Nephron (organoid): Measurements from ENCODE around the gene TXNRD2.

Experiments used
- H3K27ac Mint-ChIP-seq, 3 experiments: 2 replicates each; pipeline ENCODE4 v1.8.0; 2020; ENCODE audit warnings: mixed read lengths in 3 of 3, mild to moderate bottlenecking in 2 of 3, moderate library complexity in 1 of 3
- H3K27me3 Mint-ChIP-seq: 2 replicates; pipeline ENCODE4 v1.8.0; 2021; ENCODE audit warnings: low read depth, mild to moderate bottlenecking, moderate library complexity, mixed read lengths
- H3K36me3 Mint-ChIP-seq: 2 replicates; pipeline ENCODE4 v1.8.0; 2020; ENCODE audit warnings: low read depth, mixed read lengths
- H3K4me1 Mint-ChIP-seq: 2 replicates; pipeline ENCODE4 v1.8.0; 2020; ENCODE audit warnings: mixed read lengths
- H3K4me3 Mint-ChIP-seq, 3 experiments: 2 replicates each; pipeline ENCODE4 v1.8.0; 2020; ENCODE audit warnings: mild to moderate bottlenecking in 3 of 3, mixed read lengths in 3 of 3, moderate library complexity in 2 of 3
- H3K9me3 Mint-ChIP-seq: 2 replicates; pipeline ENCODE4 v1.8.0; 2020; ENCODE audit warnings: mixed read lengths
- TF ChIP-seq, protein P1 (sequence below), 3 experiments: fragments of 200-600 bp; sonication (generic); IDR thresholded peaks; one replicate each; pipeline ENCODE4 v1.5.0; 2021; ENCODE audit warnings: antibody characterized with exemption in 3 of 3; ENCODE audit not compliant: unreplicated experiment in 3 of 3

The TXNRD2 gene

DNA sequence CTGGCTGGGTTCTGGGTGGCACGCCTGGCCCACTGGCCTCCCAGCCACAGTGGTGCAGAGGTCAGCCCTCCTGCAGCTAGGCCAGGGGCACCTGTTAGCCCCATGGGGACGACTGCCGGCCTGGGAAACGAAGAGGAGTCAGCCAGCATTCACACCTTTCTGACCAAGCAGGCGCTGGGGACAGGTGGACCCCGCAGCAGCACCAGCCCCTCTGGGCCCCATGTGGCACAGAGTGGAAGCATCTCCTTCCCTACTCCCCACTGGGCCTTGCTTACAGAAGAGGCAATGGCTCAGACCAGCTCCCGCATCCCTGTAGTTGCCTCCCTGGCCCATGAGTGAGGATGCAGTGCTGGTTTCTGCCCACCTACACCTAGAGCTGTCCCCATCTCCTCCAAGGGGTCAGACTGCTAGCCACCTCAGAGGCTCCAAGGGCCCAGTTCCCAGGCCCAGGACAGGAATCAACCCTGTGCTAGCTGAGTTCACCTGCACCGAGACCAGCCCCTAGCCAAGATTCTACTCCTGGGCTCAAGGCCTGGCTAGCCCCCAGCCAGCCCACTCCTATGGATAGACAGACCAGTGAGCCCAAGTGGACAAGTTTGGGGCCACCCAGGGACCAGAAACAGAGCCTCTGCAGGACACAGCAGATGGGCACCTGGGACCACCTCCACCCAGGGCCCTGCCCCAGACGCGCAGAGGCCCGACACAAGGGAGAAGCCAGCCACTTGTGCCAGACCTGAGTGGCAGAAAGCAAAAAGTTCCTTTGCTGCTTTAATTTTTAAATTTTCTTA is 27.7 kb upstream of the TXNRD2 start:
- TF ChIP-seq, protein P1, sequence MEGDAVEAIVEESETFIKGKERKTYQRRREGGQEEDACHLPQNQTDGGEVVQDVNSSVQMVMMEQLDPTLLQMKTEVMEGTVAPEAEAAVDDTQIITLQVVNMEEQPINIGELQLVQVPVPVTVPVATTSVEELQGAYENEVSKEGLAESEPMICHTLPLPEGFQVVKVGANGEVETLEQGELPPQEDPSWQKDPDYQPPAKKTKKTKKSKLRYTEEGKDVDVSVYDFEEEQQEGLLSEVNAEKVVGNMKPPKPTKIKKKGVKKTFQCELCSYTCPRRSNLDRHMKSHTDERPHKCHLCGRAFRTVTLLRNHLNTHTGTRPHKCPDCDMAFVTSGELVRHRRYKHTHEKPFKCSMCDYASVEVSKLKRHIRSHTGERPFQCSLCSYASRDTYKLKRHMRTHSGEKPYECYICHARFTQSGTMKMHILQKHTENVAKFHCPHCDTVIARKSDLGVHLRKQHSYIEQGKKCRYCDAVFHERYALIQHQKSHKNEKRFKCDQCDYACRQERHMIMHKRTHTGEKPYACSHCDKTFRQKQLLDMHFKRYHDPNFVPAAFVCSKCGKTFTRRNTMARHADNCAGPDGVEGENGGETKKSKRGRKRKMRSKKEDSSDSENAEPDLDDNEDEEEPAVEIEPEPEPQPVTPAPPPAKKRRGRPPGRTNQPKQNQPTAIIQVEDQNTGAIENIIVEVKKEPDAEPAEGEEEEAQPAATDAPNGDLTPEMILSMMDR (IDR thresholded peaks at IDR 0.05; ENCODE audit: unreplicated experiment in 3 of 3): no peak
- Mint-ChIP-seq H3K4me1 (peaks cover 22% of the 10 kb centered on the region), H3K4me3 (no peak overlapping the region), H3K9me3 (no peaks in the 10 kb centered on the region), H3K36me3 (peaks cover 17% of the 10 kb centered on the region), H3K27me3 (peaks cover 3% of the 10 kb centered on the region), H3K27ac (no peak overlapping the region)

DNA sequence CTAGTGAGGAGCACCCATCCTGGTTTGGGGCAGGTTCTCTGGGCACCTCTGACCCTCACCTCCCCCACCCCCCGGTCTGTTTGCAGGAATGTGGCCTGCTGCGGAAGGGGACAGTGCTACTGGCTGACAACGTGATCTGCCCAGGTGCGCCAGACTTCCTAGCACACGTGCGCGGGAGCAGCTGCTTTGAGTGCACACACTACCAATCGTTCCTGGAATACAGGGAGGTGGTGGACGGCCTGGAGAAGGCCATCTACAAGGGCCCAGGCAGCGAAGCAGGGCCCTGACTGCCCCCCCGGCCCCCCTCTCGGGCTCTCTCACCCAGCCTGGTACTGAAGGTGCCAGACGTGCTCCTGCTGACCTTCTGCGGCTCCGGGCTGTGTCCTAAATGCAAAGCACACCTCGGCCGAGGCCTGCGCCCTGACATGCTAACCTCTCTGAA is 26.9 kb upstream of the TXNRD2 start:
- H3K4me1 Mint-ChIP-seq: peaks cover 22% of the 10 kb centered on the region
- no peak overlapping the region for H3K27ac Mint-ChIP-seq
- no peaks in the 10 kb centered on the region for H3K9me3 Mint-ChIP-seq
- TF ChIP-seq, protein P1 (IDR thresholded peaks at IDR 0.05; ENCODE audit: unreplicated experiment in 3 of 3): no peak
- peaks cover 17% of the 10 kb centered on the region for H3K36me3 Mint-ChIP-seq
- H3K4me3 Mint-ChIP-seq: no peak overlapping the region
- H3K27me3 Mint-ChIP-seq: peaks cover 3% of the 10 kb centered on the region

DNA sequence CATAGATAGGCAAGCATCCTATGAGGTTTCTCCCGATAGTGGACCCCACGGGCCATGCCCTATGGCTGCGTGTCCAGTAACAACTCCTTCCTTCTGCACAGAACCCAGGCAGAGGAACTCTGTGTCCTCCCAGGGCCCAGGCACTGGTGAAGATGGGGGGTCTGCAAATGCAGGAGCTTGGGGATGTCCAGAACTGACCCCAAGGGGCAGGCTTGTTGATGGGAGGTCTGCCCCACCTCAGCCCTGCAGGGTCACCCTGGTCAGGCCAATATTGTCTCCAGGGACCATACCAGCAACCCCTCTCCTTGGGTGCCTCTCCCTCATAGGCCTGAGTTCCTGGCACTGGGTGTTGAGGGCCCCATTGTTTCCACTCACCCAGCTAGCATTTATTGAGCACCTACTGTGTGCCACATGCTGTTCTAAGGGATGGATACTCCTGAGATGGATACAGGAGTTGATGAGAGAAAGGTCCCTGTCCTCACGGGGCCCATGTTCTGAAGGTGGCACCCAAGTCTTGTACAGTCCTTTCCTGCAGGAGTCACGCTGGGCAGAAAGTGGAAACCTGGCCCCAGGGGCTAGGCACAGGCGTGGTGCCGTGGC is 26.3 kb upstream of the TXNRD2 start:
- H3K4me1 Mint-ChIP-seq: peaks cover 22% of the 10 kb centered on the region
- TF ChIP-seq, protein P1 (IDR thresholded peaks at IDR 0.05; ENCODE audit: unreplicated experiment in 3 of 3): no peak
- no peaks in the 10 kb centered on the region for H3K9me3 Mint-ChIP-seq
- H3K27ac Mint-ChIP-seq: no peak overlapping the region
- H3K27me3 Mint-ChIP-seq: peaks cover 3% of the 10 kb centered on the region
- no peak overlapping the region for H3K4me3 Mint-ChIP-seq
- peaks cover 17% of the 10 kb centered on the region for H3K36me3 Mint-ChIP-seq

DNA sequence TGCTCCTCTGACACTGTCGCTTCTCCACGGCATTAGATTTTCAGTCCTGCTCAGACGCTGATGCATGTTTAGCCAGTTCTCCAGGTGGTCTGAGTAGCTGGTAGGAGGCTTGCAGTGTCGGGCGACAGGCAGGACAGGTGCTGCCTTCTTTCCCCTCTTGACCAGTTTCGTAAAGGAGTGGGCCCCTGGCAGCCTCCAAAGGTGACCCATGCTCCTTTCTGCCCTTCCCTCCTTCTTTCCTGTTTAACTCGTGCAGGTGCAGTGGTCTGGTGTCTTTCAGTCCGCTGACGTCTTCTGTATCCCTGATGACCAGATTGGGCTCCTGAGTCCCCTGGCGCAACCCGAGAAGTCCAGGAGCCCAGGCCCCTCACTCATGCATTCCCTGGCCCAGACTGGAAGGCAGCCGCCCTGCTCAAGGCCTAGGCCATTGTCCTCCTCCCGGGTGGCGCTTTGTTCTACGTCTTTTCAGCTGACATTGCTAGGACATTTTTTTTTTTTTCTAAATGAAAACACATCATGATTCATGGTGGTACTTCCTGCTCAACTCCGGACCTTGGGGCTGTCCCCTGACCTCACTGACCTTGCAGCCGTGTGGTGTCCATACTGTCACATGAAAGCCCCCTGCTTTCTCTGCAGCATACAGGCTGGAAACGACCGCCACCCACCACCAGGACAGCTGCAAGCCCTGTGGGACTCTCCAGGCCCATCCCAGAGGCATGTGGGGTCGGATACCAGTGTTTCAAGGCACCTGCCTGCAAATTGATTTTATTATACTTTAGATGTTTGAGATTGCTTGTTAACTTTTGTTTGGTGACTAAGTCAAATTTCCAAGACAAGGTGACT is 25.5 kb upstream of the TXNRD2 start:
- TF ChIP-seq, protein P1 (IDR thresholded peaks at IDR 0.05; ENCODE audit: unreplicated experiment in 3 of 3): no peak
- no peaks in the 10 kb centered on the region for H3K9me3 Mint-ChIP-seq
- H3K36me3 Mint-ChIP-seq: peaks cover 16% of the 10 kb centered on the region
- H3K4me3 Mint-ChIP-seq: no peak overlapping the region
- peaks cover 22% of the 10 kb centered on the region for H3K4me1 Mint-ChIP-seq
- H3K27ac Mint-ChIP-seq: peak overlapping the region; percentile 10 to 58 (median 24)
- H3K27me3 Mint-ChIP-seq: peaks cover 3% of the 10 kb centered on the region

DNA sequence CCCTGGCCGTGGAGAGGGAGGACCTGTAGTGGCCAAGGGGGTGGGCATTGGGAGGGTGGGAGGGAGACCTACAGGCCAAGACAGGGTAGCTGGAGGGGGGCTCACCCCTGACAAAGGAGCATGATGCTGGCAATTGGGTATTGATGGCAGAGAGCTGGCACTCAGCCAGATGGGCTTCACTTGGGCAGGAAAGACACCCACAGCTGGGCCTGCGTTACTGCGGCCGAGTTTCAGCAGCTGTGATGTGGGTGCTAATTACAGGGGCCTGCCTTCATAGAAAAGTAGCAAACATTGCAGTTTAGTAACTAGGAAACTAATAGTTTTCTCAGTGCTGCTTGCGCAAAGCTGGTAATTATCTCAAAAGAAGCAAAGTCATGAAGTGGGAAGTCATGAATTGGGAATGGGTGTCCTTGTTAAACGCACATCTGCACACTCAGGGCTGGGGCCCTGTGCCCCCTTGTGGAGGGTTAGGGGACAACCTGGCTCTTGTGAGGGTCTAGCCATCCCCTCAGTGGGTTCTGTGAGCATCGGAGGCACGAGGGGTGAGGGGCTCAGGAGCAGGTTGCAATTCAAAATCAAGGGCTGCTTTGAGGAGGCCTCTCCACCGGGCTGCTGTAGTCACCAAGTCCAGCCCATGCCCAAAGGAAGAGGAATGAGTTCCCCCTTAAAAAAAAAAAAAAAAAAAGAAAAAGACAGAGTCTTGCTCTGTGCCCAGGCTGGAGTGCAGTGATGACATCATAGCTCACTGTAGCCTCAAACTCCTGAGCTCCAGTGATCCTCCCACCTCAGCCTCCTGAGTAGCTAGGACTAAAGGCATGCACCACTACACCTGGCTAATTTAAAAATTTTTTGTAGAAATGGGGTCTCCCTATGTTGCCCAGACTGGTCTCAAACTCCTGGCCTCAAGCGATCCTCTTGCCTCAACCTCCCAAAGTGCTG is 24.4 kb upstream of the TXNRD2 start:
- Mint-ChIP-seq H3K4me3 (no peak overlapping the region), H3K36me3 (peaks cover 14% of the 10 kb centered on the region), H3K9me3 (no peaks in the 10 kb centered on the region), H3K27me3 (peaks cover 3% of the 10 kb centered on the region), H3K4me1 (peaks cover 22% of the 10 kb centered on the region), H3K27ac (peak overlapping the region in 1 of 3 experiments; percentile 56)
- TF ChIP-seq, protein P1 (IDR thresholded peaks at IDR 0.05; ENCODE audit: unreplicated experiment in 3 of 3): peak in 1 of 3 experiments; percentile 19
